Immature natural killer cell (primary cell): Measurements from ENCODE around the gene FAM83D. TPM values are rescaled to one million over a fixed set of nuclear protein-coding genes. Genes with fewer than 3 reads are reported as not detected.

Experiments used
- DNase-seq, 3 donors: peaks; one replicate each; pipeline ENCODE4 v3.0.0; 2022; ENCODE audit warnings: mixed read lengths in 1 of 3
- H3K27ac Mint-ChIP-seq, 6 donors: one replicate each; pipeline ENCODE4 v1.8.0; 2020; ENCODE audit warnings: mixed read lengths in 6 of 6, mild to moderate bottlenecking in 5 of 6, inconsistent platforms in 4 of 6, moderate library complexity in 3 of 6
- H3K27me3 Mint-ChIP-seq, 3 donors: one replicate each; pipeline ENCODE4 v1.8.0; 2020 to 2021; ENCODE audit warnings: low read depth in 3 of 3, mild to moderate bottlenecking in 3 of 3, mixed read lengths in 3 of 3, moderate library complexity in 3 of 3, inconsistent platforms in 1 of 3
- H3K36me3 Mint-ChIP-seq, 3 donors: one replicate each; pipeline ENCODE4 v1.8.0; 2020; ENCODE audit warnings: mixed read lengths in 3 of 3, inconsistent platforms in 2 of 3, mild to moderate bottlenecking in 2 of 3
- H3K4me1 Mint-ChIP-seq, 2 donors: one replicate each; pipeline ENCODE4 v1.8.0; 2020; ENCODE audit warnings: inconsistent platforms in 2 of 2, mild to moderate bottlenecking in 2 of 2, mixed read lengths in 2 of 2, moderate library complexity in 1 of 2
- H3K4me3 Mint-ChIP-seq, 5 donors: one replicate each; pipeline ENCODE4 v1.8.0; 2020; ENCODE audit warnings: mild to moderate bottlenecking in 5 of 5, mixed read lengths in 5 of 5, inconsistent platforms in 3 of 5, moderate library complexity in 3 of 5
- H3K9me3 Mint-ChIP-seq, 6 donors: one replicate each; pipeline ENCODE4 v1.8.0; 2020; ENCODE audit warnings: mild to moderate bottlenecking in 6 of 6, mixed read lengths in 6 of 6, inconsistent platforms in 4 of 6, moderate library complexity in 3 of 6
- polyA plus RNA-seq, 3 donors: library from polyadenylated mRNA; unstranded; fragments of 300-500 nt; fragmentation: Illumina TruSeq; gene quantifications; one replicate each; pipeline ENCODE4 v1.2.3, GENCODE V29; 2021

Gene FAM83D
- polyA plus RNA-seq, 3 donors from 2014 or later = 0.25 to 0.58 TPM; not detected in 1

DNA sequence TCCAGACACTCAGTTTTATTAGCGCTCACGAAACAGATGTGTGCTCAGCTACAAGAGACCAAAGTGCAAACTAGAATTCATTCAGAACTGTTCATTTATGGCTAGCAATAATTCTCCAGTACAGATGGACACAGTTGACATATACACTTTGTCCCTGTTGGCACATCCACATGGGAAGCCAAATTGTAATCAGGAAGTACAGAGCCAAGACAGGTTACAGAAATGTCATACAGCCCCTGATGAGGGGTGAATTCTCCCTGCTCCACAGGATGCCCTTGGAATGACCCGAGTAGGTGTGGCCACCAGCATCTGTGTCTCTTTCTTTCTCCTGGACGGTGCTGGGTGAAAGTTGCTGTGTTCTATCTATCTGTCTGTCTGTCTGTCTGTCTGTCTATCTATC, 43.5 kb downstream of the FAM83D start:
- H3K9me3 Mint-ChIP-seq = no peaks in the 10 kb centered on the region
- H3K36me3 Mint-ChIP-seq = peaks cover 13 to 40% (median 15%) of the 10 kb centered on the region in 3 donors
- H3K27ac Mint-ChIP-seq = no peak overlapping the region
- peaks cover 0 to 5% (median 0%) of the 10 kb centered on the region in 3 donors for H3K27me3 Mint-ChIP-seq
- no peak for DNase-seq
- H3K4me1 Mint-ChIP-seq = peaks cover 0 to 2% of the 10 kb centered on the region in 2 donors
- H3K4me3 Mint-ChIP-seq = no peak overlapping the region

DNA sequence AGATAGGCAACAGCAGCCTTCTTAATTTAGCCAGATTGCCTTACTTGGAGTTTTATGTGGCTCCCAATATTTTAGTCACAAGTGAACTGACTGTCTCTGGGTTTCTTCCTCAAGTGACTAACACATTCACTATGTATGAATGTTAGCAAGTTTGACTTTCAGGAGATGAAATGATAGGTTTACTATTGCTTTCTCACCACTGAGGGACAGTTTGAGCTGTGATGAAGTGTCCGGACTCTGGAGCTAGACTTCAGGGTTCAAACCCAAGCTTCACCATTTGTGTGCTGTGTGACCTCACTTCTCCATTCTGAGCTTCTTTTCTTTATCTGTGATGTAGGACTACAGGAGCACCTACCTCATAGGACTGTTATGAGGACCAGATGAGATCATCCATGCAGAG, 44.1 kb downstream of the FAM83D start:
- Mint-ChIP-seq H3K9me3 (no peaks in the 10 kb centered on the region), H3K4me3 (no peak overlapping the region), H3K27ac (no peak overlapping the region), H3K27me3 (peaks cover 0 to 5% (median 0%) of the 10 kb centered on the region in 3 donors), H3K36me3 (peaks cover 13 to 40% (median 15%) of the 10 kb centered on the region in 3 donors), H3K4me1 (no peaks in the 10 kb centered on the region)
- no peak for DNase-seq

DNA sequence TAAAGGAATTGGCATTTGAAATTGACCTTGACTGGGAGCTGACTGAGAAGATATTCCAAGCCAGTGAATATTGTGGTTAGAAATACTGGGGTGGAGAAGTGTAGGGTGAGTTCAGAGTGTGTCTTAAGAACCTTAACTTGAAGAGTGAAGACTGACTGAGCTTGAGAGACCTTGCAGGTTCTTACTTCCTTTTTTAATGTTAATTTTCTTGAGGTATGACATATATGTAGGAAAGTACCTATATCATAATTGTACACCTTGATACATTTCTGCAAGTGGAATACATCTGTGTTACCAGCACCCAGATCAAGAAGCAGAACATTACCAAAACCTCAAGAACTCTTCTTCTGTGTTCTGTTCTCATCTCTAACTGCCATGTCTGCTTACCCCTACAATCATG, 46.9 kb downstream of the FAM83D start:
- H3K36me3 Mint-ChIP-seq = peaks cover 13 to 37% (median 15%) of the 10 kb centered on the region in 3 donors
- no peak for DNase-seq
- no peak overlapping the region for H3K4me3 Mint-ChIP-seq
- H3K27ac Mint-ChIP-seq = no peak overlapping the region
- no peaks in the 10 kb centered on the region for H3K4me1 Mint-ChIP-seq
- no peaks in the 10 kb centered on the region for H3K9me3 Mint-ChIP-seq
- peaks cover 0 to 1% (median 0%) of the 10 kb centered on the region in 3 donors for H3K27me3 Mint-ChIP-seq

DNA sequence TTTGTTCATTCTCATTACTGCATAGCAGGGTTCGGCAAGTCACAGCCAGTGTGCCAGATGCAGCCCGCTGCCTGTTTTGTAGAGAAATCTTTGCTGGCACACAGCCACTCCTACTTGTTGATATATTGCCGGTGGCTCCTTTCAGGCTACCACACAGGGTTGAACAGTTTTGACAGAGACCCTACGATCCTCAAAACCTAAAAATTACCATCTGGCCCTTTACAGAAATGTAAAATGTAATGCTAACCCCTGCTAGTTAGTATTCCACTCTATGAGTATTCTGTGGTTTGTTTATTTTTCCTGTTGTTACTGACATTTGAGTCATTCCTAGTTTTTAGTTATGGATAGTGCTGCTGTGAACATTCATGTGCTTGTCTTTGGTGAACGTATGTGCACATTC, 47.4 kb downstream of the FAM83D start:
- no peak overlapping the region for H3K27ac Mint-ChIP-seq
- no peak overlapping the region for H3K4me3 Mint-ChIP-seq
- no peak for DNase-seq
- no peaks in the 10 kb centered on the region for H3K9me3 Mint-ChIP-seq
- peaks cover 13 to 37% (median 15%) of the 10 kb centered on the region in 3 donors for H3K36me3 Mint-ChIP-seq
- H3K27me3 Mint-ChIP-seq = peaks cover 0 to 1% (median 0%) of the 10 kb centered on the region in 3 donors
- H3K4me1 Mint-ChIP-seq = no peaks in the 10 kb centered on the region

DNA sequence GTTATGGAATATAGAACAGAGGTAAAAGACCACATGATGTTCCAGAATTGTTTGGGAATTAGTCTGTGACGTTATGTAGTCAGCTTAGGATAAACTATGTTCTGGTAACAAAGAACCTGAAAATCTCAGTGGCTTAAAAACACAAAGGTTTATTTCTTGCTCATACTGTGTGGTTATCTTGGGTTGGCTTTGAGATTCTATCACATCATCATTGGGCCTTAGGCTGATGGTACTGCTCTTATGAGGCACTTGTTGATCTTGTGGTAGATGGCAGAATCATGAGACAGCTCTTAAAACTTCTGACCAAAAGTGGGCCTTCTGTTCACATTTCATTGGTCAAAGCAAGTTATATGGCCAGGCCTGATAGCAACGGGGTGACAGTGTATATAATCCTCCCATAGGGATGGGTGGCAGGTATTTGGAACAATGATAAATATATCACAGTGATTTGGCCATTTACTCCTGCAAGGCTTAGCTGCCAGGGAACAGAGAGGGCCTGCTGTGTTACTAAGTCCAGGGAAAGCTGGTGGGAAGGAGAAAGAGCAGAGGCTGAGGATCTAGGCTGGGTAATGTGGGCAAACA, 49.4 kb downstream of the FAM83D start:
- Mint-ChIP-seq H3K4me3 (no peak overlapping the region), H3K27me3 (peaks cover 0 to 1% (median 0%) of the 10 kb centered on the region in 3 donors), H3K9me3 (no peaks in the 10 kb centered on the region), H3K4me1 (no peaks in the 10 kb centered on the region), H3K27ac (no peak overlapping the region), H3K36me3 (peaks cover 7 to 25% (median 8%) of the 10 kb centered on the region in 3 donors)
- DNase-seq = no peak

DNA sequence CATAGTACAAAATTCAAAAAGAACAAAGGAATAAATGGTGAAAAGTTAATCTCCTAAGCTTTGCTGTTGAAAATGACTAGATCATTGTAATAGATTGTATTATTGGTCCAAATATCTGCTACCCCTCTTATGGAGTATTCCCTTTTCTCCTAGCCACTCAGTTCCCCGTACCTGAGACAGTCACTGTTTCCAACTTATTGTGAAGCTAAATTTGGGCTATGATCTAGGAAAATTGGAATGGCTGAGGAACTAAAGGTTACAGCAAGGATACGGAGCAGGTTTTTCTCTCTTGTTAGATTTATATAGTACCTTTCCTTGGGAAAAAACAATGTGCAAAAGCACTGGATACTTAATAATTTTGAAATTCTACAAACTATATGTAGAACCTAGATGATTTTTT, 53.2 kb downstream of the FAM83D start:
- Mint-ChIP-seq H3K27me3 (peaks cover 0 to 1% (median 0%) of the 10 kb centered on the region in 3 donors), H3K4me3 (no peak overlapping the region), H3K9me3 (no peaks in the 10 kb centered on the region), H3K36me3 (peaks cover 4 to 6% (median 4%) of the 10 kb centered on the region in 3 donors), H3K27ac (no peak overlapping the region), H3K4me1 (peaks cover 7 to 8% of the 10 kb centered on the region in 2 donors)
- DNase-seq = no peak

DNA sequence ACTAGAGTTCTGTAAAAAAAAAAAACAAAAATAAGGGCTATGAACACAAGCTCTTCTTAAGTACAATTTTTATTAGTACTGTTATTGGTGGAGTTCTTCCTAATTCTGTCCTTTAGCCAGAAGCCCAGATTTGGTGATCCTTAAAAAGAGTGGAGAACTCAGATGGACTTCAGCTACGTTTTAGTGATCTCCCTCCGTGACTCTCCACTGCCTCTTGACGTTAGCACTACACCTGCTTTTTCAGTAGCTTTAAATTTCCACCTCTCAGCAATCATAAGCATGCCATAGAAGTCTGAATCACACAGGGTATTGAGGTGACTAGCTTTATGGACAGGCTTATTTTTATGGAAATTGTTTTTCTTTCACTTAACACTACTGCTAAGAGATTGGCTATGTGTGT, 53.6 kb downstream of the FAM83D start:
- H3K4me3 Mint-ChIP-seq = no peak overlapping the region

DNA sequence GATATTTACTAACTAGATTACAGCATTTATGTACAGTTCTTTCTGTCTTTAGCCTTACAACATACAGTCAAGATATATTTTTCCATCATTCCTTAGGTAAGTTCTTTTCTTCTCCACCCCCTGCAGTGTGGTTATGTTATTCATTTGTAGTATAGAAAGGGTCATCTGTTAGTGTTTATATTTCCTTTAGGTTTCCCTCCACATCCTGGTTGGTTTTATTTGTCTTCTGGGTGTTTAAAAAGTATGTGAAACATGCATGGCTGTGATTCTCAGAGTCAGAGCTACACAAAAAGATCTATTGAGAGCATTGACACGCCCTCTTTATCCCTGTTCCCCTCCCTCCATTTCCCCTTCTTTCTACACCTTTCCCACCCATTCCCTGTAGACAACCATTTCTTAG, 56.1 kb downstream of the FAM83D start:
- H3K4me3 Mint-ChIP-seq = no peak overlapping the region
- no peaks in the 10 kb centered on the region for H3K27me3 Mint-ChIP-seq
- no peaks in the 10 kb centered on the region for H3K9me3 Mint-ChIP-seq
- no peak for DNase-seq
- H3K36me3 Mint-ChIP-seq = peaks cover 4 to 8% (median 4%) of the 10 kb centered on the region in 3 donors
- H3K4me1 Mint-ChIP-seq = peaks cover 7 to 8% of the 10 kb centered on the region in 2 donors
- H3K27ac Mint-ChIP-seq = no peak overlapping the region

More for the DNA sequence above, 53.6 kb downstream of the FAM83D start:
- no peak for DNase-seq
- Mint-ChIP-seq H3K9me3 (no peaks in the 10 kb centered on the region), H3K27me3 (no peaks in the 10 kb centered on the region), H3K4me1 (peaks cover 7 to 8% of the 10 kb centered on the region in 2 donors), H3K27ac (no peak overlapping the region), H3K36me3 (peaks cover 4% of the 10 kb centered on the region in 3 donors)

DNA sequence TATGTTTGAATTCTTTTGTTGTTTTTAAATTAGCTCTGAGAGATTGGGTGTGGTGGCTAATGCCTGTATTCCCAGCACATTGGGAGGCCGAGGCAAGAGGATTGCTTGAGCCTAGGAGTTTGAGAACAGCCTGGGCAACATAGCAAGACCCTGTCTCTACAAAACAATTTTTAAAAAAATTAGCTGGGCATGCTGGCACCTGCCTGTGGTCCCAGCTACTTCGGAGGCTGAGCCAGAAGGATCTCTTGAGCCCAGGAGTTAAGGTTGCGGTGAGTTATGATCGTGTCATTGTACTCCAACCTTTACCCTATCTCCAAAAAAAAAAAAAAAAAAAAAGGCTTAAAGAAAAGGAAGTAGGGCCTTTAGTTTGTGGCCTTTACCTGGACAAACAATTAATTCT, 58.8 kb downstream of the FAM83D start:
- no peak overlapping the region for H3K27ac Mint-ChIP-seq
- H3K4me1 Mint-ChIP-seq = peaks cover 7 to 8% of the 10 kb centered on the region in 2 donors
- DNase-seq = no peak
- no peaks in the 10 kb centered on the region for H3K9me3 Mint-ChIP-seq
- H3K36me3 Mint-ChIP-seq = peaks cover 17 to 25% (median 22%) of the 10 kb centered on the region in 3 donors
- no peak overlapping the region for H3K4me3 Mint-ChIP-seq
- no peaks in the 10 kb centered on the region for H3K27me3 Mint-ChIP-seq

DNA sequence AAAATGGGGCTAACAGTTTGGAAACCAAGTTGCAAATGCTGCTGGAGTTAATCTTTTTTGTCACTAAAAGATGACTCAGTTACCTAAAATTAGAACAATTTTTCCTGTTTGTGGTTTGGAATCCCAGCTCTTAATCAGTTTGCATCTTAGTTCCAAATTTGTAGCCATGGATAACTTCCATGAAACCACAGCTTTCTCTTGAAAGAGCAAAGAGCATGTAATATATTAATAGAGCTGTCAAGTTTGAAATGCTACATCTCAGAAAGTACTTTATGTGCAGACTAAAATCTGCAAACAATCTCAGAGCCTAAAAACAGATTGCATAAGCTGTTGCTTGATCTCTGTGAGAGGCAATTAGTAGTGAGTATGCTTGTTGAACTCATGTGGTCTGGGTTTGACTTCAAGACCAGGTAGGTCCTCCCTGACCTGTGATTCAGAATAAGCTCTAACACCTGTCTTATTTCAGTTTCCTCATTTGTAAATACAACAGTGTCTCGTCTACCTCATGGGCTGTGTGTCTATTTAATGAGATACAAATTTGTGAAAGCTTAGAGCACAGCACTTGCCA, 59.5 kb downstream of the FAM83D start:
- Mint-ChIP-seq H3K27me3 (no peaks in the 10 kb centered on the region), H3K4me3 (no peak overlapping the region)

DNA sequence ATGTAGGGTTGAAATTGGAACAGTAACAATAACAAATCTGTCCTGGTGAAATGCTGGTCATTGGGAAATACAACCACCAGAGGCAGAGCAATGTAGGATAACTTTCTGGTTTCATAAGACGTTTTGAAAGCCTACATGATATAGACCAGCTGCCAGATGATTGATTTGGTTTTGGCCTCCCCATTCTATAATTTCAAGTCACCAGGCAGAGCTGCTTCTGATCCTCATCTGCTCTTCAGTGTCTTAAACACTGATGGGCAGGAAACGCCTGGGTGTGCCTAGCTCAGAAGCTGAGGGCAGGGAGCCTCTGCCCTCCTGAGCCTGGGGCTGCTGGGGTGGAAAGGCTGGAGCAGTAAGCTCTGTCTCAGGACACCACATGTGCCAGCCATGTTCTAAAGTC, 60.4 kb downstream of the FAM83D start:
- no peak overlapping the region for H3K27ac Mint-ChIP-seq
- no peak for DNase-seq
- H3K9me3 Mint-ChIP-seq = no peaks in the 10 kb centered on the region
- peaks cover 18 to 28% (median 27%) of the 10 kb centered on the region in 3 donors for H3K36me3 Mint-ChIP-seq
- peaks cover 7 to 8% of the 10 kb centered on the region in 2 donors for H3K4me1 Mint-ChIP-seq
- no peak overlapping the region for H3K4me3 Mint-ChIP-seq
- no peaks in the 10 kb centered on the region for H3K27me3 Mint-ChIP-seq

More for the DNA sequence above, 59.5 kb downstream of the FAM83D start:
- Mint-ChIP-seq H3K4me1 (peaks cover 7 to 8% of the 10 kb centered on the region in 2 donors), H3K9me3 (no peaks in the 10 kb centered on the region), H3K36me3 (peaks cover 18 to 25% (median 24%) of the 10 kb centered on the region in 3 donors), H3K27ac (no peak overlapping the region)
- no peak for DNase-seq

DNA sequence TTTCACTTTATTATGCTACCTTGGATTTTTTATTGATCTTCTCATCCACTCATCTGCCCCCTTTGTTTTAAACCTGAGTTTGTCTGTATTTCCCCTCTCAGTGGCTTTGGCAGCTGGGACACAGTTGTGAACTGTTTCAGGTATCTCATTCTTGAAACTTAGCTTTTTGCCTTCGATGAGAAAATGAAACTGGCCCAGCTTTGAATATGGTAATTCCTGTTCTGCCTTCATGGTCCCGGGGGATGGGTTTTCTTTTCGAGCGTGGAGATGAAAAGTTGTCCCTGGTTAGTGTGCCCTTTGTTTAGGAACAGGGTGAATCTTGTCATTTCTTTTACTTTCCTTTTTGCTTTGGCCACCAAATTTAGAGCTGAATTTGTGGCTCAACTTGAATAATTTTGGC, 61.6 kb downstream of the FAM83D start:
- no peak for DNase-seq
- no peak overlapping the region for H3K4me3 Mint-ChIP-seq
- no peaks in the 10 kb centered on the region for H3K4me1 Mint-ChIP-seq
- H3K36me3 Mint-ChIP-seq = peaks cover 24 to 33% (median 31%) of the 10 kb centered on the region in 3 donors
- H3K27me3 Mint-ChIP-seq = no peaks in the 10 kb centered on the region
- H3K27ac Mint-ChIP-seq = no peak overlapping the region
- no peaks in the 10 kb centered on the region for H3K9me3 Mint-ChIP-seq

DNA sequence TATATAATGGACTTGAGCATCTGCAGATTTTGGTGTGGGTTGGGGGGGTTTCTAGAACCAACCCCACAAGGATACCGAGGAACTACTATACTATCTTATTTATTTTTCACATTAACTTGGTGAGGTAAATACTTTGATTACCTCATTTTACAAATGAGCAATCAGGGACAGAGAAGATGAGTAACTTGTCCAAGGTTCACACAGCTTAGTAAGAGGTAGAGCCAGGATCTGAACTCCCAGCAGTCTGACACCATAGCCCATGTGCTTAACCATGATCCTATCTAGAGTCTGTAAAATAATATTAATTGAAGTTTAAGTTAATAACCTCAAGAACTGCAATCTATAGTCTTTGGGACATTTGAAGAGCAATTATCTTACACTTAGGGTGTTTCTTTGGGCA, 64.5 kb downstream of the FAM83D start:
- Mint-ChIP-seq H3K27ac (no peak overlapping the region), H3K27me3 (no peaks in the 10 kb centered on the region), H3K9me3 (no peaks in the 10 kb centered on the region), H3K36me3 (peaks cover 25 to 42% (median 25%) of the 10 kb centered on the region in 3 donors), H3K4me1 (no peaks in the 10 kb centered on the region), H3K4me3 (no peak overlapping the region)
- DNase-seq = no peak

DNA sequence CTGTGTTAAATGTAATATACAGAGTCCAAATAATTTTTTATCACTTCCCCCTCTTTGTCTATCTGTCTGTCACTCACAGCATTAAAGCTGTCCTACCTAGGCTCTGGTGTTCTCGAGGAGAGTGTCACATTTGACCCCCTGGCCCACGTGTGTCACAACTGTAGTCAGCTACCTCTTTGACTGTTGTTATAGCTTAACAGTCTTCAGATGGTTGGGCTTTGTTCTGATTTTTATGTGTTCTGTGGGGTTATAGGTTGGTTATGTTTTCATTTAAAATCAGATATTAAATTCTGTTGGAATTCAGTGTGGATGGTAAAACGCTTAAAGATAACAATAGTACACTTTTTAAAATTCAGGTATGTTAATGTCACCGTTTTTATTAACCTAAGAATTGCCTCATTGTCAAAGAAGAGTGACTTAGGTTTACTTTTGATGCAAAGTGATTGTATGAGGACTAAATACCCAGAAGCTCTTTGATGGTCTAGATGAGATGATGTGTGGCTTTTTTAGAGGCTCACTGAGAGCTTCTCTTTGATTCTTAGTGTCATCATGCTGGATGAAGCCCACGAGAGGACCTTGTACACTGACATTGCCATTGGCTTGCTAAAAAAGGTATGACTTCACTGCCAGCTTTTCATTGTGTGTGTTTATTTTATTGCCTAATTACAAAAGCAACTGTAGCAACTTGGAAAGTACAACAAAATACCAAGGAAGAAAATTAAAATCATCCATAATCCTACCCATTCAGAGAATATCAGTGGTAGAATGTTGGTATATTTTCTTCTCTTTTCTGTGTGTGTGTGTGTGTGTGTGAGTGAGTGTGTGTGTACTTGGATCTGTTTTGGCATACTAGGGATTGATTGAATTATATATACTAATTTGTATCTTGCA, 65.8 kb downstream of the FAM83D start:
- H3K9me3 Mint-ChIP-seq = no peaks in the 10 kb centered on the region
- no peak overlapping the region for H3K27ac Mint-ChIP-seq
- H3K4me3 Mint-ChIP-seq = no peak overlapping the region
- H3K4me1 Mint-ChIP-seq = no peaks in the 10 kb centered on the region
- peaks cover 25 to 50% (median 32%) of the 10 kb centered on the region in 3 donors for H3K36me3 Mint-ChIP-seq
- H3K27me3 Mint-ChIP-seq = peaks cover 0 to 2% (median 0%) of the 10 kb centered on the region in 3 donors
- no peak for DNase-seq
